Endodermal cell (in vitro differentiated cells): ENCODE measurements around the gene WT1. TPM values are rescaled to one million over a fixed set of nuclear protein-coding genes. Genes with fewer than 3 reads are reported as not detected.
"Not testable (repeated sequence)": the region's sequence is repeated elsewhere in the genome, so short reads cannot be mapped to it uniquely, and the experiment has no call there.

ENCODE experiments used
- DNase-seq: peaks from one replicate; pipeline ENCODE4 v3.0.0-alpha.2; 2017
- H3K27ac ChIP-seq: 2 replicates; pipeline ENCODE4 v1.5.1; 2013; ENCODE audit warnings: mild to moderate bottlenecking, low read depth, low read length, moderate library complexity
- H3K27me3 ChIP-seq: 2 replicates; pipeline ENCODE4 v1.6.1; 2013; ENCODE audit warnings: mild to moderate bottlenecking, low read length, moderate library complexity; ENCODE audit not compliant: insufficient read depth, control insufficient read depth, poor library complexity, severe bottlenecking
- H3K36me3 ChIP-seq: 2 replicates; pipeline ENCODE4 v1.7.0; 2013; ENCODE audit warnings: mild to moderate bottlenecking, low read length, moderate library complexity; ENCODE audit not compliant: control insufficient read depth, insufficient read depth
- H3K4me1 ChIP-seq: one replicate; pipeline ENCODE4 v1.7.0; 2013; ENCODE audit warnings: low read length; ENCODE audit not compliant: control insufficient read depth, insufficient read depth
- H3K4me3 ChIP-seq: 2 replicates; pipeline ENCODE4 v1.5.1; 2013; ENCODE audit warnings: mild to moderate bottlenecking, low read length, moderate library complexity
- H3K9ac ChIP-seq: 2 replicates; pipeline ENCODE4 v1.6.1; 2013; ENCODE audit warnings: mild to moderate bottlenecking, low read length, moderate library complexity; ENCODE audit not compliant: poor library complexity, severe bottlenecking; ENCODE audit errors: extremely low read depth
- H3K9me3 ChIP-seq: 2 replicates; pipeline ENCODE4 v1.6.1; 2013; ENCODE audit warnings: mild to moderate bottlenecking, low read length, moderate library complexity; ENCODE audit not compliant: control insufficient read depth
- H3K27ac Mint-ChIP-seq: 2 replicates; pipeline ENCODE4 v1.8.0; 2020; ENCODE audit warnings: mixed read lengths
- H3K27me3 Mint-ChIP-seq: 2 replicates; pipeline ENCODE4 v1.8.0; 2021; ENCODE audit warnings: mild to moderate bottlenecking, mixed read lengths; ENCODE audit not compliant: insufficient read depth
- H3K36me3 Mint-ChIP-seq: 2 replicates; pipeline ENCODE4 v1.8.0; 2020; ENCODE audit warnings: low read depth, mixed read lengths
- H3K4me1 Mint-ChIP-seq: 2 replicates; pipeline ENCODE4 v1.8.0; 2020; ENCODE audit warnings: mixed read lengths
- H3K4me3 Mint-ChIP-seq: 2 replicates; pipeline ENCODE4 v1.8.0; 2020; ENCODE audit warnings: mild to moderate bottlenecking, moderate library complexity, mixed read lengths
- H3K9me3 Mint-ChIP-seq: 2 replicates; pipeline ENCODE4 v1.8.0; 2020; ENCODE audit warnings: mild to moderate bottlenecking, mixed read lengths
- CTCF ChIP-seq: fragments of 200-600 bp; sonication (generic); conservative IDR thresholded peaks from 2 replicates; pipeline ENCODE4 v1.5.0; 2021; ENCODE audit warnings: antibody characterized with exemption, mild to moderate bottlenecking
- WGBS, 2 experiments: methylation state at CpG; one replicate each; pipeline versions ENCODE4 v1.1.5 to v1.1.7; 2013; ENCODE audit warnings: missing lambda C conversion rate in 2 of 2, mixed read lengths in 1 of 2; ENCODE audit not compliant: insufficient coverage in 1 of 2, insufficient read length in 1 of 2; 5-methylcytosine and 5-hydroxymethylcytosine counted together
- total RNA-seq, 2 donors: library from RNA; stranded (reverse); fragmentation: NEBNext Ultra II Directional in 1 of 2; extraction: Animal tissue kit (Norgen Biotek cat#: 25700) in 1 of 2; gene quantifications; 2 replicates in 1 of 2; 3 replicates in 1 of 2; pipeline ENCODE4 v1.2.1, GENCODE V29; 2021

Gene WT1
- total RNA-seq, 2 donors from 2014 or later: 0.51 TPM; not detected in 1

- peaks cover 12% of the 10 kb centered on the region for H3K27me3 Mint-ChIP-seq
Measured at GRCh38 chr11:32379719-32380118, 55.6 kb downstream of the WT1 start.

DNA sequence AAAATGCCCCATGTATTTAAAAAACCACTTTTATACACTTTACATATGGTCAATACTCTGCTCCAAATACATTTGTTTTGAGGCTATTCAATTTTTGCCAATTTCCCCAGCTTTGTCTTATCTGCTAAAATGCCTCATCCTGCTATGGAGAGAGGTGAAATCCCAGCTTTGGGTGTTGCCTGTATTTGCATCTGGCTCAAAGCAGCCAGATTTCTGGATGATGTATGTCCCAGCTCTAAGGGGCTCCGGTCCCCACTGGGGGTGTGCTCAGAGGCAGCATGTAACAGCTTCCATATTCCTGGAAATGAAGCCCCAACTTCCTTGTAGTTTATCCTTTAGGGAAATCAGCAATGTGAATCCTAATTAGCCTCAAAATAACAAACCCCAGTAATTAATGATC, 59.5 kb downstream of the WT1 start:
- Mint-ChIP-seq H3K4me3 (no peak overlapping the region), H3K27ac (no peak overlapping the region), H3K27me3 (peaks cover 6% of the 10 kb centered on the region), H3K4me1 (no peaks in the 10 kb centered on the region), H3K9me3 (peaks cover 9% of the 10 kb centered on the region), H3K36me3 (no peaks in the 10 kb centered on the region)
- no peaks in the 10 kb centered on the region for H3K27me3 ChIP-seq
- H3K4me1 ChIP-seq: no peaks in the 10 kb centered on the region
- no peak for DNase-seq
- H3K27ac ChIP-seq: no peak overlapping the region
- WGBS, 2 experiments: 93 to 100% methylated on average over 1 of the region's 1 CpG
- TF ChIP-seq CTCF: no peak
- H3K9me3 ChIP-seq: peaks cover 5% of the 10 kb centered on the region
- H3K9ac ChIP-seq: no peak overlapping the region
- no peaks in the 10 kb centered on the region for H3K36me3 ChIP-seq
- H3K4me3 ChIP-seq: no peak overlapping the region

More at GRCh38 chr11:32379719-32380118, 55.6 kb downstream of the WT1 start:
- no peak overlapping the region for H3K4me3 ChIP-seq
- Mint-ChIP-seq H3K4me3 (no peak overlapping the region), H3K4me1 (no peaks in the 10 kb centered on the region), H3K9me3 (no peaks in the 10 kb centered on the region), H3K27ac (no peak overlapping the region), H3K36me3 (no peaks in the 10 kb centered on the region)
- no peak overlapping the region for H3K27ac ChIP-seq
- H3K36me3 ChIP-seq: no peaks in the 10 kb centered on the region
- WGBS, 2 experiments: 89 to 90% methylated on average over 10 of the region's 10 CpGs
- no peak for TF ChIP-seq CTCF
- H3K27me3 ChIP-seq: no peaks in the 10 kb centered on the region
- no peak overlapping the region for H3K9ac ChIP-seq
- no peaks in the 10 kb centered on the region for H3K4me1 ChIP-seq
- DNase-seq: no peak
- H3K9me3 ChIP-seq: no peaks in the 10 kb centered on the region

- H3K27ac Mint-ChIP-seq: no peak overlapping the region
- TF ChIP-seq CTCF: peak; percentile 82
Measured at GRCh38 chr11:32374261-32374711, 61.1 kb downstream of the WT1 start.

GRCh38 chr11:32369987-32370386, 65.4 kb downstream of the WT1 start:
- not testable (repeated sequence) for H3K36me3 Mint-ChIP-seq, H3K4me3 ChIP-seq, H3K4me3 Mint-ChIP-seq, H3K9ac ChIP-seq, H3K4me1 ChIP-seq, H3K27me3 Mint-ChIP-seq, H3K36me3 ChIP-seq, H3K27me3 ChIP-seq, H3K27ac Mint-ChIP-seq, DNase-seq, H3K4me1 Mint-ChIP-seq, H3K27ac ChIP-seq
- peaks cover 19% of the 10 kb centered on the region for H3K9me3 ChIP-seq
- H3K9me3 Mint-ChIP-seq: peaks cover 47% of the 10 kb centered on the region

More at GRCh38 chr11:32374261-32374711, 61.1 kb downstream of the WT1 start:
- 29 to 41% methylated on average over 11 to 13 of the region's 13 CpGs for WGBS, 2 experiments
- Histone ChIP-seq H3K27ac (no peak overlapping the region), H3K36me3 (no peaks in the 10 kb centered on the region), H3K4me1 (no peaks in the 10 kb centered on the region), H3K4me3 (no peak overlapping the region), H3K27me3 (no peaks in the 10 kb centered on the region), H3K9ac (no peak overlapping the region), H3K9me3 (peaks cover 5% of the 10 kb centered on the region)
- DNase-seq: peak; percentile 91
- peaks cover 6% of the 10 kb centered on the region for H3K27me3 Mint-ChIP-seq
- peaks cover 22% of the 10 kb centered on the region for H3K9me3 Mint-ChIP-seq
- H3K4me3 Mint-ChIP-seq: no peak overlapping the region
- no peaks in the 10 kb centered on the region for H3K36me3 Mint-ChIP-seq
- no peaks in the 10 kb centered on the region for H3K4me1 Mint-ChIP-seq
